HG03460 (cell line): ENCODE results near the gene SRRT.
A peak's percentile ranks its signal among the peaks of the same experiment; 100 is the strongest.
"Not testable (repeated sequence)": the region's sequence is repeated elsewhere in the genome, so short reads cannot be mapped to it uniquely, and the experiment has no call there.

Source experiments
- ATAC-seq: cut with Tn5 transposase; IDR thresholded peaks from one replicate; pipeline ENCODE4 v1.9.1; 2021; ENCODE audit not compliant: unreplicated experiment

SRRT gene

GRCh38 chr7:100854146-100854895, 20.6 kb upstream of the SRRT start:
- ATAC-seq, result no peak

GRCh38 chr7:100854899-100855298, 20.0 kb upstream of the SRRT start:
- ATAC-seq, result not testable (repeated sequence)

GRCh38 chr7:100855515-100855914, 19.4 kb upstream of the SRRT start:
- no peak for ATAC-seq

GRCh38 chr7:100856871-100857282, 18.0 kb upstream of the SRRT start:
- ATAC-seq, result no peak

GRCh38 chr7:100859856-100860255, 15.0 kb upstream of the SRRT start:
- ATAC-seq, result no peak

GRCh38 chr7:100860702-100861615, 13.9 kb upstream of the SRRT start:
- no peak for ATAC-seq

- ATAC-seq, result no peak
Observed at GRCh38 chr7:100861616-100861985, 13.3 kb upstream of the SRRT start.

- no peak for ATAC-seq
Observed at GRCh38 chr7:100863406-100863950, 11.4 kb upstream of the SRRT start.

GRCh38 chr7:100864263-100864845, 10.5 kb upstream of the SRRT start:
- no peak for ATAC-seq

- ATAC-seq, result no peak
Observed at GRCh38 chr7:100865372-100865911, 9.5 kb upstream of the SRRT start.

GRCh38 chr7:100865938-100866728, 8.8 kb upstream of the SRRT start:
- no peak for ATAC-seq

- ATAC-seq, result no peak
Observed at GRCh38 chr7:100866729-100867039, 8.2 kb upstream of the SRRT start.

GRCh38 chr7:100867040-100867775, 7.7 kb upstream of the SRRT start, which contains the start of gene TRIP6:
Gene TRIP6 (plus strand): TSS chr7:100867387. CDS start chr7:100867498, 111 bp downstream.
- ATAC-seq, result peak; percentile 42

- ATAC-seq, result no peak
Observed at GRCh38 chr7:100867776-100868485, 7.0 kb upstream of the SRRT start.

GRCh38 chr7:100873599-100874299, 1.2 kb upstream of the SRRT start:
- ATAC-seq, result no peak

- no peak for ATAC-seq
Observed at GRCh38 chr7:100874300-100874576, 665 bp upstream of the SRRT start.

GRCh38 chr7:100875356-100875751, 451 bp downstream of the SRRT start:
- ATAC-seq, result peak; percentile 26

- ATAC-seq, result no peak
Observed at GRCh38 chr7:100878013-100878412, 3.1 kb downstream of the SRRT start.

GRCh38 chr7:100878685-100879084, 3.8 kb downstream of the SRRT start:
- ATAC-seq, result no peak
